ENCODE data around the gene TULP1.

Gene TULP1

DNA sequence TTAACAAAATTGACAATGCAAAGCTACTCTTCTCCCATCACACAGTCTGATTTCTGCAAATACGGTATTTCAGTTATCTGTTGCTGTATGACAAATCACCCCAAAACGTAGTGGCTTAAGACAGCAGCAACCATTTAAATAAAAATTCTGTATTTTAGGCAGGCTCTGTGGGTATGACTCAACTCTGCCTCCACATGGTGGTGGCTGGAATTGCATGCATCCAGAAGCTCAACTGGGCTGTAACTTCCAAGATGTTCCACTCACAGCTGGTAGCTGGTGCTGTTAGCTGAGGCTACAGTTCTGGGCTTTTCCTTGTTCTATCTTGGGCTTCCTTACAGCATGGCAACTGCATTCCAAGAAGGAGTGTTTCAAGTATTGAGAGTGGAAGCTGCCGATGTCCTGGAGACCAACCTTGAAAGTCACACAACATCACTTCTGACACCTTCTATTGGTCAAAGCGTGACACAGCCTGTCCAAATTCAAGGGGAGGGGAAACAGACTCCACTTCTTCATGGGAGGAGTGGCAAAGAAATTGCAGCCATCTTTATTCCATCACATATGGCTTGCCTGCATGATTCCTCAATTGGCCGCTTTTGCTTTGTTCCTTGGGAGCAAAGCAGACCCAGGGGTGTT is 39.7 kb upstream of the TULP1 start:
- TF ChIP-seq, protein P1, sequence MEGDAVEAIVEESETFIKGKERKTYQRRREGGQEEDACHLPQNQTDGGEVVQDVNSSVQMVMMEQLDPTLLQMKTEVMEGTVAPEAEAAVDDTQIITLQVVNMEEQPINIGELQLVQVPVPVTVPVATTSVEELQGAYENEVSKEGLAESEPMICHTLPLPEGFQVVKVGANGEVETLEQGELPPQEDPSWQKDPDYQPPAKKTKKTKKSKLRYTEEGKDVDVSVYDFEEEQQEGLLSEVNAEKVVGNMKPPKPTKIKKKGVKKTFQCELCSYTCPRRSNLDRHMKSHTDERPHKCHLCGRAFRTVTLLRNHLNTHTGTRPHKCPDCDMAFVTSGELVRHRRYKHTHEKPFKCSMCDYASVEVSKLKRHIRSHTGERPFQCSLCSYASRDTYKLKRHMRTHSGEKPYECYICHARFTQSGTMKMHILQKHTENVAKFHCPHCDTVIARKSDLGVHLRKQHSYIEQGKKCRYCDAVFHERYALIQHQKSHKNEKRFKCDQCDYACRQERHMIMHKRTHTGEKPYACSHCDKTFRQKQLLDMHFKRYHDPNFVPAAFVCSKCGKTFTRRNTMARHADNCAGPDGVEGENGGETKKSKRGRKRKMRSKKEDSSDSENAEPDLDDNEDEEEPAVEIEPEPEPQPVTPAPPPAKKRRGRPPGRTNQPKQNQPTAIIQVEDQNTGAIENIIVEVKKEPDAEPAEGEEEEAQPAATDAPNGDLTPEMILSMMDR (conservative IDR thresholded peaks at IDR 0.05; ENCODE audit: control insufficient read depth, insufficient read depth, low read depth, low read length): peak; percentile 97
- H3K4me3 ChIP-seq (ENCODE audit: control insufficient read depth, low read depth, low read length): no peak overlapping the region
- DNase-seq (ENCODE audit: low read depth): peak; percentile 56

DNA sequence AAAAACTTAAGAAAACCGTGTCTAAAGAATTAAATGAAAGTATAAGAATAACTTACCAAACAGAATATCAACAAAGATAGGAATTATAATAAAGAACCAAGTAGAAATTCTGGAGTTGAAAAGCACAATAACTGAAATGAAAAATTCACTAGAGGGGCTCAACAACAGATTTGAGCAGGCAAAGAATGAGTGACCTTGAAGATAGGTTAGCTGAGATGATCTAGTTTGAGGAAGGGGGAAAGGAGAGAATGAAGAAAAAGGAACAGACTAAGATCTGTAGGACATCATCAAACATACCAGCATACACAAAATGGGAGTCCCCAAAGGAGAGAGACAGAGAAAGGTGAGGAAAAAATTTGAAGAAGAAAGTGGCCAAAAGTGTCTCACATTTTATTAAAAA is 37.7 kb upstream of the TULP1 start:
- H3K4me3 ChIP-seq (ENCODE audit: control insufficient read depth, low read depth, low read length): no peak overlapping the region
- no peak for DNase-seq (ENCODE audit: low read depth)
- TF ChIP-seq, protein P1 (conservative IDR thresholded peaks at IDR 0.05; ENCODE audit: control insufficient read depth, insufficient read depth, low read depth, low read length): no peak

DNA sequence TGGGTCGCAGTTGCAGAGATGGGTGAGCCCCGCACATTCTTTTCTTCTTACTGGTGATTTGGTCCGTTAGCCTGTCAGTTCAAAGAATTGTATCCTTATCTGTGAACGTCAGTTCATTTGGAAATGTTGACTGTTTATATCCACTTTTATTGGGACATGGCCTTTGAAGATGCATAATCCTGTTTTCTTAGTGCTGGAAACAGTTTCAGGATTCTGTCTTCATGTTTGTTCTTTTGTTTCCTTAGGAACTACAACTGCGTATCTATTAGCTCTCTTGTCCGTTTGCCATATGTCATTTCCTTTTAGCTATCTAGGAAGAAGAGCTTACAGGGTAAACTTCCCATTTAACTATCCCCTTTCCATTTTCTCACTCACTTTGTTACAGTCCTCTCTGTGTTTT is 35.0 kb upstream of the TULP1 start:
- no peak for DNase-seq (ENCODE audit: low read depth)
- TF ChIP-seq, protein P1 (conservative IDR thresholded peaks at IDR 0.05; ENCODE audit: control insufficient read depth, insufficient read depth, low read depth, low read length): no peak
- no peak overlapping the region for H3K4me3 ChIP-seq (ENCODE audit: control insufficient read depth, low read depth, low read length)

DNA sequence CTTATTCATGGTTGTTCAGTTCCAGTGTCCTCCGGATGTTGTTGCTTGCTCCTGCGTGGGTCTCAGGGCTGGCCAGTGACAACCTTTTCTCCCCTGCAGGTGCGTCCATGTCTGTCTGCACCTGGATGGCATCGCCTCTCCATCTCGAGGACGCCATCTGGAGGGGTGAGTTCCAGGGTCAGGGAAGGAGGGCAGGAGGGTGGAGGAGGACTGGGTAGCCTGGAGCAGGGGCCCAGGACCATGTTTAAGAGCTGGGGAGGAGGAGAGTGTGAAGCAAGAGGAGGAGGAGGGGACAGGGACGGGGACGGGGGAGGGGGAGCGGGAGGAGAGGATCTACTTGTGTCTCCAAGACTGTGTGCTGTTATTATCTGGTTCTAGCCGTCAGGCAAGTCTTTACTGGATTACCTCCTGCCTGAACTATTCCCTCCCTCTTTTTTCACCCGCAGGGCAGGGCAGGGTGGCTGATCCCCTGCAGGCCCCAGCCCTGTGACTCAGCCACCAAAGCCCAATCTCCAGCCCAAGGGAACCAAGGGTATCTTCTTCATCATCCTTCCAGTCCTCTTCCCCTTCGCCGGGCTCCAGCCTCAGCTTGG is 32.2 kb upstream of the TULP1 start:
- no peak for DNase-seq (ENCODE audit: low read depth)
- H3K4me3 ChIP-seq (ENCODE audit: control insufficient read depth, low read depth, low read length): no peak overlapping the region
- TF ChIP-seq, protein P1 (conservative IDR thresholded peaks at IDR 0.05; ENCODE audit: control insufficient read depth, insufficient read depth, low read depth, low read length): no peak

DNA sequence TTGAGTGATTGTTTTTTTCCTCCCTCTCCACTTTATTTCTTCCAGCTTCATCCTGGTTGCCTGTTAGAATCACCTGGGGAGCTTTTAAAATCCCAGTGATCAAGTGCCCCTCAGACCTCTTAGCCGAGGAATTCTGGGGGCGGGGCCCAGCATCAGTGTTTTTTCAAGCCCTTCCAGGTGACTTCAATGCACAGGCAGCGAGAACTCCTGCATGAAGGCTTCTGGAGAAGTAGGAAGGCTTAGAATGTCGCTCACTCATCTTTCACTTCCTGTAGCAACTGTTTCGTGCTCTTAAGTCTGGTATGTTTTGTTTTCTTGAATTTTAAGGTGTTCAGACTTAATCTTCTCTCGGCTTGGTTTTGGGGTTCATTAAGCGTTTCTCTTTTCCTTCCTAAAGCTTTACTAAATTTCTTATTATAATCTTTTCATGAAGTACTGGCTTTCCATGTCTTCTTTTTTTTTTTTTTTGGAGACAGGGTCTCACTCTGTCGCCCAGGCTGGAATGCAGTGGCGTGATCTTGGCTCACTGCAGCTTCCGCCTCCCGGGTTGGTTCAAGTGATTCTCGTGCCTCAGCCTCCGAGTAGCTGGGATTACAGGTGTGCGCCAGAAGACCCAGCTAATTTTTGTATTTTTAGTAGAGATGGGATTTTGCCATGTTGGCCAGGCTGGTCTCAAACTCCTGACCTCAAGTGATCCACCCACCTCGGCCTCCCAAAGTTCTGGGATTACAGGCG is 30.9 kb upstream of the TULP1 start:
- H3K4me3 ChIP-seq (ENCODE audit: control insufficient read depth, low read depth, low read length): no peak overlapping the region
- DNase-seq (ENCODE audit: low read depth): no peak
- TF ChIP-seq, protein P1 (conservative IDR thresholded peaks at IDR 0.05; ENCODE audit: control insufficient read depth, insufficient read depth, low read depth, low read length): no peak

DNA sequence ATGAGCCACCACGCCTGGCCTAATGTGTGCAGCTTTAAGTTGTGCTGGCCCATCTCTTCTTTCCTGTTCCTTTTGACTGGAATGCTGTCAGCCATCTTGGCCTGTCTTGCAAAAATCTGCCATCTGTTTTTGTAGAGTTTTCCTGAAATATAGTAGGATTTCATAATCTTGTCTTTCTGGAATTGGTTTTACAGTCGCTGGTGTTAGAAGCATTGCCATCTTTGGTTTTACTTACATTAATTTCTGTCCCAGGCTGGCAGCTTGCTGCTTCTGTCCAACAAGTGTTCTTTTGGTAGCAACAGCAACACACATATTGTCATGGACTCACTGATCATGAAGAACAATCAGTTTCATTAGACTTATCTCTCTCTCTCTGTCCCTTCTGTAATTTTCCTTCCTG is 29.1 kb upstream of the TULP1 start:
- DNase-seq (ENCODE audit: low read depth): no peak
- TF ChIP-seq, protein P1 (conservative IDR thresholded peaks at IDR 0.05; ENCODE audit: control insufficient read depth, insufficient read depth, low read depth, low read length): no peak
- H3K4me3 ChIP-seq (ENCODE audit: control insufficient read depth, low read depth, low read length): no peak overlapping the region

All from fibroblast of mammary gland (primary cell).